H1 (cell line): ENCODE results near the gene LRTM2. TPM values are rescaled to one million over a fixed set of nuclear protein-coding genes. Genes with fewer than 3 reads are reported as not detected.
A peak's percentile ranks its signal among the peaks of the same experiment; 100 is the strongest.

Experiments
- CTCF ChIA-PET: fragments of 300-600 bp; sonication (Branson Sonifier 250); formaldehyde crosslinking; loops from one replicate; lab custom pipeline; 2021; ENCODE audit not compliant: partially characterized antibody; lab: Charles Lee
- POLR2A ChIA-PET: fragments of 300-600 bp; sonication (Branson Sonifier 250); formaldehyde crosslinking; loops from one replicate; lab custom pipeline; 2021; ENCODE audit warnings: inconsistent platforms; ENCODE audit not compliant: partially characterized antibody; lab: Charles Lee
- DNase-seq, 2 experiments: peaks; one replicate each; pipeline versions ENCODE4 v3.0.0 to v3.0.0-alpha.2; 2010 to 2022; ENCODE audit warnings: low spot score in 2 of 2, low read depth in 1 of 2, mixed read lengths in 1 of 2
- FAIRE-seq: peaks from 2 replicates; lab custom pipeline; 2011; peaks lifted over from hg19 to GRCh38; lab: Jason Lieb, UNC
- H2AFZ ChIP-seq: 2 replicates; pipeline ENCODE4 v1.8.1; 2012; ENCODE audit warnings: low read length, inconsistent platforms
- H2AK5ac ChIP-seq: 2 replicates; pipeline ENCODE4 v1.6.1; 2013; ENCODE audit warnings: low read depth, low read length
- H2BK120ac ChIP-seq: replicated peaks from 2 replicates; pipeline ENCODE3; 2013; ENCODE audit warnings: low read depth, low read length, inconsistent platforms
- H2BK12ac ChIP-seq: 2 replicates; pipeline ENCODE4 v1.6.1; 2013; ENCODE audit warnings: low read depth, low read length
- H2BK15ac ChIP-seq: 2 replicates; pipeline ENCODE4 v1.6.1; 2013; ENCODE audit warnings: low read length
- H2BK20ac ChIP-seq: 2 replicates; pipeline ENCODE4 v1.6.1; 2013; ENCODE audit warnings: low read length
- H2BK5ac ChIP-seq: 2 replicates; pipeline ENCODE4 v1.6.1; 2013; ENCODE audit warnings: low read depth, low read length
- H3K14ac ChIP-seq: 2 replicates; pipeline ENCODE4 v1.6.1; 2013; ENCODE audit warnings: inconsistent platforms; ENCODE audit not compliant: insufficient read length
- H3K18ac ChIP-seq: 2 replicates; pipeline ENCODE4 v1.6.1; 2013; ENCODE audit warnings: low read length; ENCODE audit errors: extremely low read depth
- H3K23ac ChIP-seq: 2 replicates; pipeline ENCODE4 v1.6.1; 2013; ENCODE audit warnings: inconsistent platforms; ENCODE audit not compliant: insufficient read length
- H3K23me2 ChIP-seq: 2 replicates; pipeline ENCODE4 v1.6.1; 2013; ENCODE audit warnings: low read depth, low read length
- H3K27ac ChIP-seq: 2 replicates; pipeline ENCODE4 v1.6.1; 2011; ENCODE audit warnings: low read depth, low read length, inconsistent platforms
- H3K27me3 ChIP-seq, 4 experiments: replicated peaks in 1 of 4; 1 replicate in 1 of 4; 2 replicates in 3 of 4; pipeline versions ENCODE4 v1.6.1 to v1.8.1; 2011 to 2013; ENCODE audit warnings: low read length in 3 of 4, mild to moderate bottlenecking in 3 of 4, inconsistent platforms in 2 of 4, mixed read lengths in 2 of 4, moderate library complexity in 1 of 4; ENCODE audit not compliant: control insufficient read depth in 3 of 4, insufficient read depth in 3 of 4; ENCODE audit errors: extremely low read depth in 1 of 4
- H3K36me3 ChIP-seq, 4 experiments: 2 replicates each; pipeline versions ENCODE4 v1.6.1 to v1.8.1; 2011 to 2013; ENCODE audit warnings: mild to moderate bottlenecking in 4 of 4, low read length in 3 of 4, moderate library complexity in 2 of 4, control low read depth in 1 of 4, inconsistent platforms in 1 of 4; ENCODE audit not compliant: insufficient read depth in 4 of 4, control insufficient read depth in 2 of 4
- H3K4ac ChIP-seq: replicated peaks from 2 replicates; pipeline ENCODE3; 2013; ENCODE audit warnings: low read length, low read depth, mixed read lengths, inconsistent platforms; ENCODE audit not compliant: insufficient read length
- H3K4me1 ChIP-seq, 4 experiments: replicated peaks in 1 of 4; 1 replicate in 1 of 4; 2 replicates in 3 of 4; pipeline versions ENCODE4 v1.6.1 to v1.8.1; 2011 to 2013; ENCODE audit warnings: low read length in 3 of 4, inconsistent platforms in 2 of 4, mixed read lengths in 1 of 4; ENCODE audit not compliant: insufficient read depth in 4 of 4, control insufficient read depth in 3 of 4
- H3K4me2 ChIP-seq, 2 experiments: 2 replicates each; pipeline versions ENCODE4 v1.6.1 to v1.8.1; 2011 to 2013; ENCODE audit warnings: low read depth in 2 of 2, low read length in 2 of 2, control low read depth in 1 of 2, inconsistent platforms in 1 of 2, mild to moderate bottlenecking in 1 of 2; ENCODE audit not compliant: insufficient read depth in 1 of 2
- H3K4me3 ChIP-seq, 4 experiments: fragments of 200-600, 300-600 bp in 1 of 4; sonication (generic), shearing (Covaris generic), sonication (Bioruptor Twin) in 1 of 4; 2 replicates each; pipeline versions ENCODE4 v1.5.1 to v1.8.1; 2011 to 2016; ENCODE audit warnings: low read length in 4 of 4, low read depth in 3 of 4, control low read depth in 2 of 4, inconsistent platforms in 2 of 4, mild to moderate bottlenecking in 2 of 4, mixed read lengths in 1 of 4, moderate library complexity in 1 of 4; ENCODE audit not compliant: insufficient read depth in 2 of 4; ENCODE audit errors: extremely low read depth in 1 of 4
- H3K56ac ChIP-seq: replicated peaks from 2 replicates; pipeline ENCODE3; 2013; ENCODE audit warnings: low read depth, mild to moderate bottlenecking, mixed read lengths, low read length, inconsistent platforms; ENCODE audit not compliant: insufficient read length
- H3K79me1 ChIP-seq: 2 replicates; pipeline ENCODE4 v1.6.1; 2013; ENCODE audit warnings: low read depth, low read length, control low read depth
- H3K79me2 ChIP-seq, 2 experiments: 2 replicates each; pipeline versions ENCODE4 v1.6.1 to v1.8.1; 2012 to 2013; ENCODE audit warnings: low read length in 2 of 2, mild to moderate bottlenecking in 2 of 2, inconsistent platforms in 1 of 2; ENCODE audit not compliant: insufficient read depth in 2 of 2, control insufficient read depth in 1 of 2
- H3K9ac ChIP-seq, 4 experiments: replicated peaks in 1 of 4; 1 replicate in 1 of 4; 2 replicates in 3 of 4; pipeline versions ENCODE4 v1.6.1 to v1.8.1; 2011 to 2013; ENCODE audit warnings: low read depth in 3 of 4, low read length in 3 of 4, control low read depth in 2 of 4, mild to moderate bottlenecking in 2 of 4, moderate library complexity in 2 of 4, inconsistent platforms in 1 of 4; ENCODE audit errors: extremely low read depth in 1 of 4
- H3K9me3 ChIP-seq, 2 experiments: 2 replicates each; pipeline versions ENCODE4 v1.6.1 to v1.8.1; 2012 to 2013; ENCODE audit warnings: mild to moderate bottlenecking in 2 of 2, moderate library complexity in 2 of 2, control low read depth in 1 of 2, inconsistent platforms in 1 of 2, low read depth in 1 of 2, low read length in 1 of 2, mixed read lengths in 1 of 2; ENCODE audit not compliant: insufficient read depth in 2 of 2
- H4K20me1 ChIP-seq, 2 experiments: replicated peaks in 1 of 2; 2 replicates each; pipeline versions ENCODE3 to v1.8.1; 2011 to 2013; ENCODE audit warnings: inconsistent platforms in 2 of 2, low read length in 2 of 2, mild to moderate bottlenecking in 1 of 2; ENCODE audit not compliant: insufficient read depth in 2 of 2, control insufficient read depth in 1 of 2
- H4K5ac ChIP-seq: 2 replicates; pipeline ENCODE4 v1.6.1; 2013; ENCODE audit warnings: low read length, low read depth, mixed read lengths, inconsistent platforms; ENCODE audit not compliant: insufficient read length
- H4K8ac ChIP-seq: 2 replicates; pipeline ENCODE4 v1.8.0; 2013; ENCODE audit warnings: mild to moderate bottlenecking, moderate library complexity, low read length, inconsistent platforms; ENCODE audit not compliant: insufficient read depth; ENCODE audit errors: extremely low read depth
- H4K91ac ChIP-seq: replicated peaks from 2 replicates; pipeline ENCODE3; 2013; ENCODE audit warnings: low read length, mixed read lengths, inconsistent platforms; ENCODE audit not compliant: insufficient read length
- BRCA1 ChIP-seq: IDR thresholded peaks from 2 replicates; pipeline ENCODE4 v1.6.1; 2012; ENCODE audit warnings: low read depth, low read length, improper control_type of control experiment
- CBX5 ChIP-seq: fragments of 300-800, 300-1000 bp; sonication (generic); IDR thresholded peaks from 2 replicates; pipeline ENCODE4 v1.7.1; 2016; ENCODE audit warnings: antibody characterized with exemption, low read length, low read depth
- CHD1 ChIP-seq: IDR thresholded peaks from 2 replicates; pipeline ENCODE4 v1.6.1; 2012; ENCODE audit warnings: low read depth, low read length, improper control_type of control experiment
- GTF2F1 ChIP-seq: IDR thresholded peaks from 2 replicates; pipeline ENCODE4 v1.6.1; 2012; ENCODE audit warnings: low read depth, low read length, improper control_type of control experiment, borderline replicate concordance
- HDAC2 ChIP-seq, 2 experiments: fragments of 300-600 bp in 1 of 2; sonication (generic) in 1 of 2; IDR thresholded peaks; 2 replicates each; pipeline ENCODE4 v1.6.1; 2011 to 2012; ENCODE audit warnings: low read depth in 2 of 2, low read length in 2 of 2, mild to moderate bottlenecking in 2 of 2, moderate library complexity in 2 of 2, borderline replicate concordance in 1 of 2, inconsistent platforms in 1 of 2
- KDM4A ChIP-seq: IDR thresholded peaks from one replicate; pipeline ENCODE4 v1.7.1; 2012; ENCODE audit warnings: low read depth, mild to moderate bottlenecking, moderate library complexity, low read length, inconsistent platforms; ENCODE audit not compliant: severe bottlenecking
- MAFK ChIP-seq: IDR thresholded peaks from 2 replicates; pipeline ENCODE4 v1.6.1; 2012; ENCODE audit warnings: low read depth, mild to moderate bottlenecking, improper control_type of control experiment, low read length
- MAX ChIP-seq: IDR thresholded peaks from 2 replicates; pipeline ENCODE4 v1.6.1; 2012; ENCODE audit warnings: inconsistent platforms
- POLR2A ChIP-seq, 2 experiments: IDR thresholded peaks; 1 replicate in 1 of 2; 2 replicates in 1 of 2; pipeline ENCODE4 v1.6.1; 2011; ENCODE audit warnings: low read depth in 2 of 2, low read length in 2 of 2, mild to moderate bottlenecking in 2 of 2; ENCODE audit errors: control extremely low read depth in 1 of 2
- RBBP5 ChIP-seq: IDR thresholded peaks from 2 replicates; pipeline ENCODE4 v1.7.1; 2012; ENCODE audit warnings: low read depth, mild to moderate bottlenecking, inconsistent platforms, low read length, moderate library complexity, borderline replicate concordance
- SIX5 ChIP-seq: IDR thresholded peaks from 2 replicates; pipeline ENCODE4 v1.6.1; 2011; ENCODE audit warnings: mild to moderate bottlenecking, low read depth, low read length
- SP2 ChIP-seq: IDR thresholded peaks from 2 replicates; pipeline ENCODE4 v1.6.1; 2012; ENCODE audit warnings: mild to moderate bottlenecking, low read length, inconsistent platforms
- TCF12 ChIP-seq: IDR thresholded peaks from 2 replicates; pipeline ENCODE4 v1.6.1; 2011; ENCODE audit warnings: low read depth, mild to moderate bottlenecking, low read length
- WGBS, 2 experiments: shearing (Covaris generic) in 1 of 2; methylation state at CpG; one replicate each; pipeline versions ENCODE4 v1.1.6 to v1.1.7; 2013 to 2015; ENCODE audit warnings: low lambda C conversion rate in 2 of 2, mixed read lengths in 2 of 2, inconsistent platforms in 1 of 2, low coverage in 1 of 2, missing lambda C conversion rate in 1 of 2; ENCODE audit not compliant: insufficient replicate concordance in 2 of 2, insufficient coverage in 1 of 2, insufficient read length in 1 of 2; ENCODE audit errors: extremely low coverage in 1 of 2, missing lambda C conversion rate in 1 of 2; 5-methylcytosine and 5-hydroxymethylcytosine counted together
- polyA plus RNA-seq, 7 experiments: library from polyadenylated mRNA; depleted of rRNA in 3 of 7; stranded (reverse) in 5 of 7; unstranded in 2 of 7; fragments of >200 nt in 5 of 7; fragments of 200-250 nt in 2 of 7; gene quantifications; 1 replicate in 5 of 7; 2 replicates in 1 of 7; 4 replicates in 1 of 7; pipeline versions ENCODE4 v1.2.1 to v1.2.3, GENCODE V29; 2011 to 2013; ENCODE audit warnings: missing spikeins in 2 of 7, mixed read lengths in 2 of 7
- total RNA-seq: library from RNA; stranded (reverse); fragmentation: NEBNext Ultra II Directional; extraction: Animal tissue kit (Norgen Biotek cat#: 25700); gene quantifications from 2 replicates; pipeline ENCODE4 v1.2.1, GENCODE V29; 2021
- TF ChIP-seq, protein P1 (sequence below): IDR thresholded peaks from 2 replicates; pipeline ENCODE4 v1.6.1; 2012; ENCODE audit warnings: inconsistent platforms

LRTM2 gene
- total and polyA plus RNA-seq, 2 of the 8 experiments (the other 6 are each of a cell fraction or from before 2014, with no cell fraction given), result 0.06 TPM; not detected in 1

DNA sequence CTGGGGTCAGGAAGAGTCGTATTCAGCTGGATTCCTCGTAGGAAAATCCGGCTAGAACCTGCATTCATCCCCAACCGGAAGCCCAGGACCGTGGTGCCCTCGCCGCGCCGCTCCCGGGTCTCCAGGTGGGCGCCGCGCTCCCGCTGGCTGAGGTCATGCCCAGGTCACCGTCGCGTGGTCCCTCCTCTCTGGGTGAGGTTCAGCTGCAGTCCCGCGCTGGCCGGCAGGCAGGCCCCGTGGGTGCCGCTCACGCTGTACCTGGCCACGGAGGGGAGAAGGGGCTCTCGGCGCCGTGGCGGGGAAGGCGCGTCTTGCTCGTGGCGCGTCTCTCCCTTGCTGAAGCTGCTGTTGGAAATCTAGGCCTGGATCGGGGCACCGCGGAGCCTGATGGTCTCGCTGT is 44.5 kb downstream of the LRTM2 start:
- no peaks in the 10 kb centered on the region; a peak in 1 of 7 replicates for H3K27me3 ChIP-seq
- no peak overlapping the region for H3K9ac ChIP-seq
- H3K4ac ChIP-seq, result no peak overlapping the region
- H2AFZ ChIP-seq, result no peak overlapping the region
- H3K4me2 ChIP-seq, result no peak overlapping the region
- H2BK12ac ChIP-seq, result no peak overlapping the region
- H3K18ac ChIP-seq, result no peak overlapping the region; the same call in 1 of the 2 replicates
- no peak overlapping the region for H3K4me3 ChIP-seq
- H4K8ac ChIP-seq, result peak overlapping the region; percentile 86; the same call in 1 of the 2 replicates
- no peak overlapping the region for H2AK5ac ChIP-seq
- ChIA-PET CTCF (interaction anchor here (0.6 to 1.0 kb wide), 3 partner anchors 10 to 281 kb away, joined by 3 to 5 read pairs (median 4); no protein-coding TSS in a partner anchor), POLR2A (no interaction called here)
- no peak overlapping the region for H2BK20ac ChIP-seq
- H3K79me2 ChIP-seq, result no peaks in the 10 kb centered on the region
- no peak for DNase-seq
- no peak overlapping the region for H2BK15ac ChIP-seq
- H2BK120ac ChIP-seq, result no peak overlapping the region
- H3K36me3 ChIP-seq, result no peaks in the 10 kb centered on the region
- H3K9me3 ChIP-seq, result no peaks in the 10 kb centered on the region
- H4K5ac ChIP-seq, result no peak overlapping the region
- H3K4me1 ChIP-seq, result peaks cover 0 to 2% (median 0%) of the 10 kb centered on the region in 4 experiments; a peak in 1 of 7 replicates
- H3K23me2 ChIP-seq, result no peaks in the 10 kb centered on the region
- H3K79me1 ChIP-seq, result no peaks in the 10 kb centered on the region
- no peak overlapping the region for H3K23ac ChIP-seq
- no peaks in the 10 kb centered on the region for H4K20me1 ChIP-seq
- H3K27ac ChIP-seq, result no peak overlapping the region
- no peak overlapping the region for H4K91ac ChIP-seq
- 93% methylated on average over 30 of the region's 37 CpGs; no CpG with 5 or more reads in 1 of the 2 experiments for WGBS, 2 experiments
- FAIRE-seq, result no peak
- H3K56ac ChIP-seq, result no peak overlapping the region
- H2BK5ac ChIP-seq, result no peak overlapping the region
- H3K14ac ChIP-seq, result no peak overlapping the region
- no peak for TF ChIP-seq SP2
- no peak for TF ChIP-seq KDM4A
- no peak for TF ChIP-seq MAX
- no peak for TF ChIP-seq POLR2A (IDR thresholded peaks at IDR 0.05; ENCODE audit: control extremely low read depth in 1 of 2, low read depth in 2 of 2, low read length in 2 of 2)
- TF ChIP-seq, protein P1, sequence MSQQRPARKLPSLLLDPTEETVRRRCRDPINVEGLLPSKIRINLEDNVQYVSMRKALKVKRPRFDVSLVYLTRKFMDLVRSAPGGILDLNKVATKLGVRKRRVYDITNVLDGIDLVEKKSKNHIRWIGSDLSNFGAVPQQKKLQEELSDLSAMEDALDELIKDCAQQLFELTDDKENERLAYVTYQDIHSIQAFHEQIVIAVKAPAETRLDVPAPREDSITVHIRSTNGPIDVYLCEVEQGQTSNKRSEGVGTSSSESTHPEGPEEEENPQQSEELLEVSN, result no peak
- no peak for TF ChIP-seq HDAC2 (IDR thresholded peaks at IDR 0.05; ENCODE audit: borderline replicate concordance in 1 of 2, low read depth in 2 of 2, low read length in 2 of 2)
- no peak for TF ChIP-seq TCF12
- TF ChIP-seq BRCA1, result no peak
- no peak for TF ChIP-seq CBX5
- TF ChIP-seq SIX5, result no peak
- TF ChIP-seq RBBP5, result no peak
- TF ChIP-seq GTF2F1, result no peak
- no peak for TF ChIP-seq CHD1
- no peak for TF ChIP-seq MAFK
